Kidney capillary endothelial cell (primary cell): Measurements from ENCODE around the gene NDST4.

Experiments
- DNase-seq: peaks from one replicate; pipeline ENCODE4 v3.0.0-alpha.2; 2018; ENCODE audit warnings: low spot score

Gene NDST4

GRCh38 chr4:114905017-114905416 is 208.4 kb downstream of the NDST4 start:
- no peak for DNase-seq

GRCh38 chr4:114900934-114901333 is 212.5 kb downstream of the NDST4 start:
- no peak for DNase-seq

- no peak for DNase-seq
Observed at GRCh38 chr4:114890773-114891172, 222.6 kb downstream of the NDST4 start.

GRCh38 chr4:114886761-114887160 is 226.7 kb downstream of the NDST4 start:
- DNase-seq, result no peak

- no peak for DNase-seq
Observed at GRCh38 chr4:114883641-114884040, 229.8 kb downstream of the NDST4 start.

GRCh38 chr4:114879916-114880669 is 233.3 kb downstream of the NDST4 start:
- no peak for DNase-seq

GRCh38 chr4:114875630-114876029 is 237.8 kb downstream of the NDST4 start:
- DNase-seq, result no peak

GRCh38 chr4:114874321-114874720 is 239.1 kb downstream of the NDST4 start:
- DNase-seq, result no peak

GRCh38 chr4:114870987-114871386 is 242.4 kb downstream of the NDST4 start:
- DNase-seq, result no peak

- DNase-seq, result no peak
Observed at GRCh38 chr4:114866901-114867670, 246.3 kb downstream of the NDST4 start.

- DNase-seq, result no peak
Observed at GRCh38 chr4:114864060-114864459, 249.4 kb downstream of the NDST4 start.

- DNase-seq, result no peak
Observed at GRCh38 chr4:114860786-114861185, 252.6 kb downstream of the NDST4 start.

GRCh38 chr4:114857831-114858230 is 255.6 kb downstream of the NDST4 start:
- DNase-seq, result no peak

GRCh38 chr4:114839986-114840385 is 273.4 kb downstream of the NDST4 start:
- DNase-seq, result no peak

GRCh38 chr4:114830628-114831027 is 282.8 kb downstream of the NDST4 start:
- no peak for DNase-seq

GRCh38 chr4:114827651-114828050 is 285.8 kb downstream of the NDST4 start:
- DNase-seq, result no peak

- no peak for DNase-seq
Observed at GRCh38 chr4:114815760-114816159, 297.7 kb downstream of the NDST4 start.

GRCh38 chr4:114813961-114814360 is 299.5 kb downstream of the NDST4 start:
- DNase-seq, result no peak

- no peak for DNase-seq
Observed at GRCh38 chr4:114811564-114812301, 301.7 kb downstream of the NDST4 start.

- no peak for DNase-seq
Observed at GRCh38 chr4:114807759-114808404, 305.5 kb downstream of the NDST4 start.

- no peak for DNase-seq
Observed at GRCh38 chr4:114807357-114807756, 306.1 kb downstream of the NDST4 start.

- no peak for DNase-seq
Observed at GRCh38 chr4:114791976-114792375, 321.4 kb downstream of the NDST4 start.
